A673 (cell line): ENCODE data around the gene SIGLEC7. TPM values are rescaled to one million over a fixed set of nuclear protein-coding genes. Genes with fewer than 3 reads are reported as not detected.

Experiments used
- BruUV-seq: library from RNA; stranded (reverse); fragments of 400-500 nt; replicated peaks from 2 replicates; lab custom pipeline; 2021; lab: Mats Ljungman, UMichigan
- CTCF ChIA-PET: fragments of 300-600 bp; sonication (Branson Sonifier 250); formaldehyde crosslinking; loops from one replicate; lab custom pipeline; 2022; ENCODE audit warnings: antibody characterized with exemption; lab: Charles Lee
- POLR2A ChIA-PET: fragments of 300-600 bp; sonication (Branson Sonifier 250); formaldehyde crosslinking; loops from one replicate; lab custom pipeline; 2022; ENCODE audit warnings: antibody characterized with exemption; ENCODE audit not compliant: low non-redundant PET; lab: Charles Lee
- DNase-seq: peaks from one replicate; pipeline ENCODE4 v3.0.0-alpha.2; 2015; ENCODE audit warnings: low spot score
- H3K27ac ChIP-seq: fragments of 200-600 bp; sonication (generic); 2 replicates; pipeline ENCODE4 v1.5.1; 2016; ENCODE audit warnings: mixed run types, low read depth, mild to moderate bottlenecking, mixed read lengths, antibody characterized with exemption, low read length; ENCODE audit not compliant: poor library complexity, severe bottlenecking
- H3K27me3 ChIP-seq: fragments of 200-600 bp; sonication (generic); replicated peaks from 2 replicates; pipeline ENCODE4 v1.6.1; 2017; ENCODE audit warnings: mixed run types, low read depth, mild to moderate bottlenecking, mixed read lengths, antibody characterized with exemption, low read length; ENCODE audit not compliant: insufficient read depth, poor library complexity
- H3K36me3 ChIP-seq: fragments of 200-600 bp; sonication (generic); 2 replicates; pipeline ENCODE4 v1.6.1; 2016; ENCODE audit warnings: mixed run types, mild to moderate bottlenecking, mixed read lengths, antibody characterized with exemption, low read length; ENCODE audit not compliant: insufficient read depth, poor library complexity, severe bottlenecking
- H3K4me1 ChIP-seq: fragments of 200-600 bp; sonication (generic); 2 replicates; pipeline ENCODE4 v1.6.1; 2017; ENCODE audit warnings: mixed run types, mild to moderate bottlenecking, mixed read lengths, antibody characterized with exemption, low read length; ENCODE audit not compliant: insufficient read depth, poor library complexity, severe bottlenecking
- H3K4me3 ChIP-seq: fragments of 200-600 bp; sonication (generic); 2 replicates; pipeline ENCODE4 v1.5.1; 2016; ENCODE audit warnings: low read depth, mixed run types, mild to moderate bottlenecking, mixed read lengths, low read length; ENCODE audit not compliant: poor library complexity, severe bottlenecking
- H3K9me3 ChIP-seq: fragments of 200-600 bp; sonication (generic); 2 replicates; pipeline ENCODE4 v1.6.1; 2016; ENCODE audit warnings: mixed run types, low read depth, mild to moderate bottlenecking, mixed read lengths, antibody characterized with exemption, low read length; ENCODE audit not compliant: poor library complexity, severe bottlenecking
- CTCF ChIP-seq: fragments of 300-800, 200-600 bp; sonication (generic); conservative IDR thresholded peaks from 2 replicates; pipeline ENCODE4 v1.5.1; 2017; ENCODE audit warnings: low read depth, mild to moderate bottlenecking, antibody characterized with exemption, low read length, moderate library complexity, mixed read lengths
- EZH2 ChIP-seq: fragments of 200-600 bp; sonication (generic); IDR thresholded peaks from 2 replicates; pipeline ENCODE4 v1.6.1; 2017; ENCODE audit warnings: borderline replicate concordance, low read depth, mild to moderate bottlenecking, mixed read lengths, antibody characterized with exemption, low read length; ENCODE audit not compliant: poor library complexity, severe bottlenecking
- intact Hi-C: fragments of 100-400 bp; cut with micrococcal nuclease; formaldehyde crosslinking; loops from one replicate; pipeline ENCODE4 v1.10.0; 2022; ENCODE audit not compliant: unreplicated experiment
- total RNA-seq: library from RNA; stranded (reverse); gene quantifications from 2 replicates; pipeline ENCODE4 v1.2.3, GENCODE V29; 2021

The SIGLEC7 gene
- total RNA-seq, 1 experiment from 2014 or later, result not detected

GRCh38 chr19:51122112-51122981, 19.8 kb upstream of the SIGLEC7 start:
- POLR2A ChIA-PET, result no interaction called here
- Histone ChIP-seq H3K9me3 (no peaks in the 10 kb centered on the region), H3K27ac (no peak overlapping the region), H3K27me3 (peaks cover 5% of the 10 kb centered on the region), H3K36me3 (no peaks in the 10 kb centered on the region), H3K4me1 (no peaks in the 10 kb centered on the region), H3K4me3 (no peak overlapping the region)
- BruUV-seq, result no TSS peak
- no peak for DNase-seq
- CTCF ChIA-PET, result interaction anchor here (0.6 kb wide), 1 partner anchor 118 kb away, joined by 3 read pairs; no protein-coding TSS in a partner anchor
- intact Hi-C loops, result no loop called here
- TF ChIP-seq EZH2 (no peak), CTCF (no peak)

GRCh38 chr19:51123381-51123800, 18.7 kb upstream of the SIGLEC7 start:
- no TSS peak for BruUV-seq
- POLR2A ChIA-PET, result no interaction called here
- H3K36me3 ChIP-seq, result no peaks in the 10 kb centered on the region
- H3K4me1 ChIP-seq, result no peaks in the 10 kb centered on the region
- H3K27me3 ChIP-seq, result peaks cover 5% of the 10 kb centered on the region
- intact Hi-C loops, result no loop called here
- CTCF ChIA-PET, result no interaction called here
- no peak for DNase-seq
- no peaks in the 10 kb centered on the region for H3K9me3 ChIP-seq
- H3K4me3 ChIP-seq, result no peak overlapping the region
- TF ChIP-seq EZH2 (no peak), CTCF (no peak)
- no peak overlapping the region for H3K27ac ChIP-seq

GRCh38 chr19:51123802-51124201, 18.3 kb upstream of the SIGLEC7 start:
- H3K4me3 ChIP-seq, result no peak overlapping the region
- H3K27me3 ChIP-seq, result peaks cover 5% of the 10 kb centered on the region
- no peaks in the 10 kb centered on the region for H3K9me3 ChIP-seq
- no TSS peak for BruUV-seq
- TF ChIP-seq CTCF (no peak), EZH2 (no peak)
- CTCF ChIA-PET, result no interaction called here
- DNase-seq, result no peak
- intact Hi-C loops, result no loop called here
- POLR2A ChIA-PET, result no interaction called here
- no peak overlapping the region for H3K27ac ChIP-seq
- H3K36me3 ChIP-seq, result no peaks in the 10 kb centered on the region
- no peaks in the 10 kb centered on the region for H3K4me1 ChIP-seq
